Measurements from ENCODE around the gene MAP2K5.

DNA sequence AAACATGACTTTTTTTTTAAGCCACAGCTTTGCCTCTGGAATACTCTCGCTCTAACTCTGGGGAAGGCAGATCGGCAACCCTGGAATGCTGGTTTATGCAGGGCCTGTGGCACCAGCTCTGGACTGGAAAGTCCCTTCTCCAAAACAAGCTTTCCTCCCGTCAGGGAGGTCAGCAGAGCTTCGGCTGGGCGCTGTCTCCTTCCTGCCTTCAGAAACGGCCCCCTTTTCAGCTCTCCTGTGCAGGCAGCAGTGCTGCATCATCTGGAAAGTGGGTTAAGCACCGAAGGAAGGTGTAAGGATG, 240.1 kb downstream of the MAP2K5 start:
- TF ChIP-seq, protein P1, sequence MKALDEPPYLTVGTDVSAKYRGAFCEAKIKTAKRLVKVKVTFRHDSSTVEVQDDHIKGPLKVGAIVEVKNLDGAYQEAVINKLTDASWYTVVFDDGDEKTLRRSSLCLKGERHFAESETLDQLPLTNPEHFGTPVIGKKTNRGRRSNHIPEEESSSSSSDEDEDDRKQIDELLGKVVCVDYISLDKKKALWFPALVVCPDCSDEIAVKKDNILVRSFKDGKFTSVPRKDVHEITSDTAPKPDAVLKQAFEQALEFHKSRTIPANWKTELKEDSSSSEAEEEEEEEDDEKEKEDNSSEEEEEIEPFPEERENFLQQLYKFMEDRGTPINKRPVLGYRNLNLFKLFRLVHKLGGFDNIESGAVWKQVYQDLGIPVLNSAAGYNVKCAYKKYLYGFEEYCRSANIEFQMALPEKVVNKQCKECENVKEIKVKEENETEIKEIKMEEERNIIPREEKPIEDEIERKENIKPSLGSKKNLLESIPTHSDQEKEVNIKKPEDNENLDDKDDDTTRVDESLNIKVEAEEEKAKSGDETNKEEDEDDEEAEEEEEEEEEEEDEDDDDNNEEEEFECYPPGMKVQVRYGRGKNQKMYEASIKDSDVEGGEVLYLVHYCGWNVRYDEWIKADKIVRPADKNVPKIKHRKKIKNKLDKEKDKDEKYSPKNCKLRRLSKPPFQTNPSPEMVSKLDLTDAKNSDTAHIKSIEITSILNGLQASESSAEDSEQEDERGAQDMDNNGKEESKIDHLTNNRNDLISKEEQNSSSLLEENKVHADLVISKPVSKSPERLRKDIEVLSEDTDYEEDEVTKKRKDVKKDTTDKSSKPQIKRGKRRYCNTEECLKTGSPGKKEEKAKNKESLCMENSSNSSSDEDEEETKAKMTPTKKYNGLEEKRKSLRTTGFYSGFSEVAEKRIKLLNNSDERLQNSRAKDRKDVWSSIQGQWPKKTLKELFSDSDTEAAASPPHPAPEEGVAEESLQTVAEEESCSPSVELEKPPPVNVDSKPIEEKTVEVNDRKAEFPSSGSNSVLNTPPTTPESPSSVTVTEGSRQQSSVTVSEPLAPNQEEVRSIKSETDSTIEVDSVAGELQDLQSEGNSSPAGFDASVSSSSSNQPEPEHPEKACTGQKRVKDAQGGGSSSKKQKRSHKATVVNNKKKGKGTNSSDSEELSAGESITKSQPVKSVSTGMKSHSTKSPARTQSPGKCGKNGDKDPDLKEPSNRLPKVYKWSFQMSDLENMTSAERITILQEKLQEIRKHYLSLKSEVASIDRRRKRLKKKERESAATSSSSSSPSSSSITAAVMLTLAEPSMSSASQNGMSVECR (CRISPR knock-in tag; IDR thresholded peaks at IDR 0.05): no peak
- TF ChIP-seq JUND (IDR thresholded peaks at IDR 0.05; ENCODE audit: borderline replicate concordance, low read depth, low read length) (no peak), JUND (tag; IDR thresholded peaks at IDR 0.05; ENCODE audit: borderline replicate concordance, low read depth, low read length) (no peak), KDM5B (IDR thresholded peaks at IDR 0.05; ENCODE audit: insufficient replicate concordance, low read depth, low read length) (no peak), ZNF76 (CRISPR knock-in tag; IDR thresholded peaks at IDR 0.05; ENCODE audit: borderline replicate concordance) (no peak), POLR2A (conservative IDR thresholded peaks at IDR 0.05) (no peak), ZBTB7A (IDR thresholded peaks at IDR 0.05; ENCODE audit: borderline replicate concordance, control insufficient read depth, low read depth, low read length) (no peak)
- TF ChIP-seq, protein P2, sequence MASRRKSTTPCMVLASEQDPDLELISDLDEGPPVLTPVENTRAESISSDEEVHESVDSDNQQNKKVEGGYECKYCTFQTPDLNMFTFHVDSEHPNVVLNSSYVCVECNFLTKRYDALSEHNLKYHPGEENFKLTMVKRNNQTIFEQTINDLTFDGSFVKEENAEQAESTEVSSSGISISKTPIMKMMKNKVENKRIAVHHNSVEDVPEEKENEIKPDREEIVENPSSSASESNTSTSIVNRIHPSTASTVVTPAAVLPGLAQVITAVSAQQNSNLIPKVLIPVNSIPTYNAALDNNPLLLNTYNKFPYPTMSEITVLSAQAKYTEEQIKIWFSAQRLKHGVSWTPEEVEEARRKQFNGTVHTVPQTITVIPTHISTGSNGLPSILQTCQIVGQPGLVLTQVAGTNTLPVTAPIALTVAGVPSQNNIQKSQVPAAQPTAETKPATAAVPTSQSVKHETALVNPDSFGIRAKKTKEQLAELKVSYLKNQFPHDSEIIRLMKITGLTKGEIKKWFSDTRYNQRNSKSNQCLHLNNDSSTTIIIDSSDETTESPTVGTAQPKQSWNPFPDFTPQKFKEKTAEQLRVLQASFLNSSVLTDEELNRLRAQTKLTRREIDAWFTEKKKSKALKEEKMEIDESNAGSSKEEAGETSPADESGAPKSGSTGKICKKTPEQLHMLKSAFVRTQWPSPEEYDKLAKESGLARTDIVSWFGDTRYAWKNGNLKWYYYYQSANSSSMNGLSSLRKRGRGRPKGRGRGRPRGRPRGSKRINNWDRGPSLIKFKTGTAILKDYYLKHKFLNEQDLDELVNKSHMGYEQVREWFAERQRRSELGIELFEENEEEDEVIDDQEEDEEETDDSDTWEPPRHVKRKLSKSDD (conservative IDR thresholded peaks at IDR 0.05; ENCODE audit: low read length): no peak
